GM23338 (cell line): Measurements from ENCODE around the gene APOA1. TPM values are rescaled to one million over a fixed set of nuclear protein-coding genes. Genes with fewer than 3 reads are reported as not detected.

Source experiments
- ATAC-seq: fragments of 200-7000 bp; cut with Tn5 transposase; 3 replicates; pipeline ENCODE4 v1.9.1; 2020
- DNase-seq: peaks from one replicate; pipeline ENCODE4 v3.0.0-alpha.2; 2015; ENCODE audit warnings: low spot score
- H2AFZ ChIP-seq: fragments of 200-600 bp; sonication (generic); 2 replicates; pipeline ENCODE4 v1.8.0; 2016; ENCODE audit warnings: antibody characterized with exemption, mild to moderate bottlenecking, moderate library complexity
- H3F3A ChIP-seq: fragments of 200-600 bp; sonication (generic); replicated peaks from 2 replicates; pipeline ENCODE4 v1.8.0; 2017; ENCODE audit warnings: antibody characterized with exemption, mixed run types, low read depth
- H3K27ac ChIP-seq: fragments of 200-600 bp; sonication (generic); 2 replicates; pipeline ENCODE4 v1.6.1; 2016; ENCODE audit warnings: low read depth
- H3K27me3 ChIP-seq: fragments of 200-600 bp; sonication (generic); 2 replicates; pipeline ENCODE4 v1.8.0; 2016; ENCODE audit warnings: mild to moderate bottlenecking, mixed run types, moderate library complexity; ENCODE audit not compliant: insufficient read depth
- H3K36me3 ChIP-seq: fragments of 200-600 bp; sonication (generic); 2 replicates; pipeline ENCODE4 v1.8.0; 2016; ENCODE audit warnings: mild to moderate bottlenecking; ENCODE audit not compliant: insufficient read depth
- H3K4me1 ChIP-seq: fragments of 200-600 bp; sonication (generic); 2 replicates; pipeline ENCODE4 v1.8.0; 2016; ENCODE audit warnings: mild to moderate bottlenecking, moderate library complexity; ENCODE audit not compliant: insufficient read depth
- H3K4me2 ChIP-seq: fragments of 200-600 bp; sonication (generic); 2 replicates; pipeline ENCODE4 v1.7.1; 2017; ENCODE audit warnings: mixed run types
- H3K4me3 ChIP-seq: fragments of 200-600 bp; sonication (generic); 2 replicates; pipeline ENCODE4 v1.6.1; 2016; ENCODE audit warnings: mixed run types
- H3K79me2 ChIP-seq: fragments of 200-600 bp; sonication (generic); replicated peaks from 2 replicates; pipeline ENCODE4 v1.8.0; 2017; ENCODE audit warnings: mild to moderate bottlenecking; ENCODE audit not compliant: insufficient read depth
- H3K9me2 ChIP-seq: fragments of 200-600 bp; sonication (generic); 2 replicates; pipeline ENCODE4 v1.8.0; 2017; ENCODE audit not compliant: insufficient read depth
- H4K20me1 ChIP-seq: fragments of 200-600 bp; sonication (generic); replicated peaks from 2 replicates; pipeline ENCODE4 v1.8.0; 2017; ENCODE audit warnings: mild to moderate bottlenecking; ENCODE audit not compliant: insufficient read depth
- H3K27ac Mint-ChIP-seq: 2 replicates; pipeline ENCODE4 v1.8.0; 2020; ENCODE audit warnings: inconsistent platforms, mild to moderate bottlenecking, moderate library complexity, mixed read lengths
- H3K27me3 Mint-ChIP-seq: 3 replicates; pipeline ENCODE4 v1.8.0; 2022; ENCODE audit warnings: low read depth, mild to moderate bottlenecking, moderate library complexity, mixed read lengths, inconsistent platforms; ENCODE audit not compliant: insufficient read depth, poor library complexity
- H3K36me3 Mint-ChIP-seq: 3 replicates; pipeline ENCODE4 v1.8.0; 2021; ENCODE audit warnings: low read depth, mild to moderate bottlenecking, inconsistent platforms, moderate library complexity, mixed read lengths
- H3K4me1 Mint-ChIP-seq: 3 replicates; pipeline ENCODE4 v1.8.0; 2020; ENCODE audit warnings: mild to moderate bottlenecking, inconsistent platforms, mixed read lengths
- H3K4me3 Mint-ChIP-seq: 3 replicates; pipeline ENCODE4 v1.8.0; 2021; ENCODE audit warnings: moderate library complexity, mild to moderate bottlenecking, inconsistent platforms, mixed read lengths
- H3K9me3 Mint-ChIP-seq: 3 replicates; pipeline ENCODE4 v1.8.0; 2020; ENCODE audit warnings: moderate library complexity, mild to moderate bottlenecking, inconsistent platforms, mixed read lengths
- EZH2 ChIP-seq: fragments of 200-600 bp; sonication (generic); IDR thresholded peaks from one replicate; pipeline ENCODE4 v1.8.0; 2017; ENCODE audit warnings: antibody characterized with exemption, mild to moderate bottlenecking, low read depth; ENCODE audit not compliant: unreplicated experiment
- EZH2phosphoT487 ChIP-seq: fragments of 200-600 bp; sonication (generic); IDR thresholded peaks from one replicate; pipeline ENCODE4 v1.8.1; 2018; ENCODE audit warnings: antibody characterized with exemption; ENCODE audit not compliant: unreplicated experiment
- JUNB ChIP-seq: IDR thresholded peaks from one replicate; pipeline ENCODE4 v1.6.1; 2016; ENCODE audit warnings: antibody characterized with exemption; ENCODE audit not compliant: unreplicated experiment
- NANOG ChIP-seq: IDR thresholded peaks from 2 replicates; pipeline ENCODE4 v1.6.1; 2016; ENCODE audit warnings: antibody characterized with exemption, borderline replicate concordance
- POLR2AphosphoS5 ChIP-seq: IDR thresholded peaks from 2 replicates; pipeline ENCODE4 v1.6.1; 2016; ENCODE audit warnings: antibody characterized with exemption, low read depth
- STAT1 ChIP-seq: IDR thresholded peaks from one replicate; pipeline ENCODE4 v1.6.1; 2016; ENCODE audit warnings: antibody characterized with exemption; ENCODE audit not compliant: unreplicated experiment
- ZNF331 ChIP-seq: fragments of 250-450 bp; sonication (Bioruptor Pico); IDR thresholded peaks from 2 replicates; pipeline ENCODE4 v1.5.0; 2020; ENCODE audit warnings: low read depth, mild to moderate bottlenecking, moderate library complexity
- ZNF462 ChIP-seq: fragments of 250-450 bp; sonication (Bioruptor Pico); IDR thresholded peaks from 2 replicates; pipeline ENCODE4 v1.5.0; 2020; ENCODE audit warnings: mild to moderate bottlenecking, moderate library complexity
- polyA plus RNA-seq: library from polyadenylated mRNA; unstranded; fragments of >200 nt; fragmentation: Nextera tagmentation; extraction: Ambion mirVana; gene quantifications from 2 replicates; pipeline ENCODE4 v1.2.1, GENCODE V29; 2016
- total RNA-seq: library from RNA; depleted of rRNA; stranded (reverse); fragments of >200 nt; shearing (Covaris generic); gene quantifications from 2 replicates; pipeline ENCODE4 v1.2.3, GENCODE V29; 2014
- TF ChIP-seq, protein P1 (sequence below): IDR thresholded peaks from 2 replicates; pipeline ENCODE4 v1.6.1; 2016; ENCODE audit warnings: antibody characterized with exemption
- TF ChIP-seq, protein P2 (sequence below), 2 experiments: fragments of 200-600 bp in 1 of 2; sonication (generic) in 1 of 2; conservative IDR thresholded peaks; 2 replicates each; pipeline versions ENCODE4 v1.5.1 to v1.6.1; 2016 to 2017; ENCODE audit warnings: antibody characterized with exemption in 2 of 2, low read depth in 2 of 2, mild to moderate bottlenecking in 2 of 2, moderate library complexity in 1 of 2
- TF ChIP-seq, protein P3 (sequence below): IDR thresholded peaks from one replicate; pipeline ENCODE4 v1.6.1; 2018; ENCODE audit warnings: antibody characterized with exemption; ENCODE audit not compliant: unreplicated experiment

APOA1 gene
- total and polyA plus RNA-seq, 2 experiments from 2014 or later = 0.60 TPM; not detected in 1

- no peak for ATAC-seq
- no peaks in the 10 kb centered on the region for H3K4me1 Mint-ChIP-seq
- no peak overlapping the region for H3K4me3 Mint-ChIP-seq
- DNase-seq = no peak
- H3K9me3 Mint-ChIP-seq = no peaks in the 10 kb centered on the region
- Histone ChIP-seq H3K79me2 (no peaks in the 10 kb centered on the region), H3F3A (no peaks in the 10 kb centered on the region), H3K36me3 (peaks cover 14% of the 10 kb centered on the region), H2AFZ (no peak overlapping the region), H3K4me3 (no peak overlapping the region), H4K20me1 (no peaks in the 10 kb centered on the region), H3K9me2 (no peaks in the 10 kb centered on the region), H3K4me1 (no peaks in the 10 kb centered on the region), H3K27ac (no peak overlapping the region), H3K4me2 (no peak overlapping the region), H3K27me3 (no peaks in the 10 kb centered on the region)
- TF ChIP-seq ZNF462 (CRISPR knock-in tag) (no peak), EZH2 (no peak), JUNB (no peak), NANOG (no peak), EZH2phosphoT487 (no peak), STAT1 (no peak), ZNF331 (CRISPR knock-in tag) (no peak), POLR2AphosphoS5 (no peak)
- TF ChIP-seq, protein P1, sequence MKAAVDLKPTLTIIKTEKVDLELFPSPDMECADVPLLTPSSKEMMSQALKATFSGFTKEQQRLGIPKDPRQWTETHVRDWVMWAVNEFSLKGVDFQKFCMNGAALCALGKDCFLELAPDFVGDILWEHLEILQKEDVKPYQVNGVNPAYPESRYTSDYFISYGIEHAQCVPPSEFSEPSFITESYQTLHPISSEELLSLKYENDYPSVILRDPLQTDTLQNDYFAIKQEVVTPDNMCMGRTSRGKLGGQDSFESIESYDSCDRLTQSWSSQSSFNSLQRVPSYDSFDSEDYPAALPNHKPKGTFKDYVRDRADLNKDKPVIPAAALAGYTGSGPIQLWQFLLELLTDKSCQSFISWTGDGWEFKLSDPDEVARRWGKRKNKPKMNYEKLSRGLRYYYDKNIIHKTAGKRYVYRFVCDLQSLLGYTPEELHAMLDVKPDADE = no peak
- TF ChIP-seq, protein P2, sequence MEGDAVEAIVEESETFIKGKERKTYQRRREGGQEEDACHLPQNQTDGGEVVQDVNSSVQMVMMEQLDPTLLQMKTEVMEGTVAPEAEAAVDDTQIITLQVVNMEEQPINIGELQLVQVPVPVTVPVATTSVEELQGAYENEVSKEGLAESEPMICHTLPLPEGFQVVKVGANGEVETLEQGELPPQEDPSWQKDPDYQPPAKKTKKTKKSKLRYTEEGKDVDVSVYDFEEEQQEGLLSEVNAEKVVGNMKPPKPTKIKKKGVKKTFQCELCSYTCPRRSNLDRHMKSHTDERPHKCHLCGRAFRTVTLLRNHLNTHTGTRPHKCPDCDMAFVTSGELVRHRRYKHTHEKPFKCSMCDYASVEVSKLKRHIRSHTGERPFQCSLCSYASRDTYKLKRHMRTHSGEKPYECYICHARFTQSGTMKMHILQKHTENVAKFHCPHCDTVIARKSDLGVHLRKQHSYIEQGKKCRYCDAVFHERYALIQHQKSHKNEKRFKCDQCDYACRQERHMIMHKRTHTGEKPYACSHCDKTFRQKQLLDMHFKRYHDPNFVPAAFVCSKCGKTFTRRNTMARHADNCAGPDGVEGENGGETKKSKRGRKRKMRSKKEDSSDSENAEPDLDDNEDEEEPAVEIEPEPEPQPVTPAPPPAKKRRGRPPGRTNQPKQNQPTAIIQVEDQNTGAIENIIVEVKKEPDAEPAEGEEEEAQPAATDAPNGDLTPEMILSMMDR (conservative IDR thresholded peaks at IDR 0.05; ENCODE audit: low read depth in 2 of 2) = no peak
- TF ChIP-seq, protein P3, sequence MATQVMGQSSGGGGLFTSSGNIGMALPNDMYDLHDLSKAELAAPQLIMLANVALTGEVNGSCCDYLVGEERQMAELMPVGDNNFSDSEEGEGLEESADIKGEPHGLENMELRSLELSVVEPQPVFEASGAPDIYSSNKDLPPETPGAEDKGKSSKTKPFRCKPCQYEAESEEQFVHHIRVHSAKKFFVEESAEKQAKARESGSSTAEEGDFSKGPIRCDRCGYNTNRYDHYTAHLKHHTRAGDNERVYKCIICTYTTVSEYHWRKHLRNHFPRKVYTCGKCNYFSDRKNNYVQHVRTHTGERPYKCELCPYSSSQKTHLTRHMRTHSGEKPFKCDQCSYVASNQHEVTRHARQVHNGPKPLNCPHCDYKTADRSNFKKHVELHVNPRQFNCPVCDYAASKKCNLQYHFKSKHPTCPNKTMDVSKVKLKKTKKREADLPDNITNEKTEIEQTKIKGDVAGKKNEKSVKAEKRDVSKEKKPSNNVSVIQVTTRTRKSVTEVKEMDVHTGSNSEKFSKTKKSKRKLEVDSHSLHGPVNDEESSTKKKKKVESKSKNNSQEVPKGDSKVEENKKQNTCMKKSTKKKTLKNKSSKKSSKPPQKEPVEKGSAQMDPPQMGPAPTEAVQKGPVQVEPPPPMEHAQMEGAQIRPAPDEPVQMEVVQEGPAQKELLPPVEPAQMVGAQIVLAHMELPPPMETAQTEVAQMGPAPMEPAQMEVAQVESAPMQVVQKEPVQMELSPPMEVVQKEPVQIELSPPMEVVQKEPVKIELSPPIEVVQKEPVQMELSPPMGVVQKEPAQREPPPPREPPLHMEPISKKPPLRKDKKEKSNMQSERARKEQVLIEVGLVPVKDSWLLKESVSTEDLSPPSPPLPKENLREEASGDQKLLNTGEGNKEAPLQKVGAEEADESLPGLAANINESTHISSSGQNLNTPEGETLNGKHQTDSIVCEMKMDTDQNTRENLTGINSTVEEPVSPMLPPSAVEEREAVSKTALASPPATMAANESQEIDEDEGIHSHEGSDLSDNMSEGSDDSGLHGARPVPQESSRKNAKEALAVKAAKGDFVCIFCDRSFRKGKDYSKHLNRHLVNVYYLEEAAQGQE = no peak
- peaks cover 2% of the 10 kb centered on the region for H3K27me3 Mint-ChIP-seq
- H3K36me3 Mint-ChIP-seq = peaks cover 34% of the 10 kb centered on the region
- no peak overlapping the region for H3K27ac Mint-ChIP-seq
These were observed 24.1 kb upstream of the APOA1 start for GRCh38 chr11:116861539-116861938.
